ENCODE measurements around the gene CD248.
"Not testable (repeated sequence)": the region's sequence is repeated elsewhere in the genome, so short reads cannot be mapped to it uniquely, and the experiment has no call there.

Gene CD248

GRCh38 chr11:66328031-66328301 is 11.1 kb upstream of the CD248 start:
- DNase-seq, result no peak

GRCh38 chr11:66327171-66328030 is 10.6 kb upstream of the CD248 start:
- no peak for DNase-seq

GRCh38 chr11:66326261-66327111 is 9.6 kb upstream of the CD248 start:
- no peak for DNase-seq

- DNase-seq, result peak; percentile 71
Observed at GRCh38 chr11:66325263-66325671, 8.4 kb upstream of the CD248 start.

GRCh38 chr11:66324664-66325063 is 7.8 kb upstream of the CD248 start:
- no peak for DNase-seq

GRCh38 chr11:66323684-66324083 is 6.8 kb upstream of the CD248 start:
- DNase-seq, result no peak

GRCh38 chr11:66322732-66323427 is 6.0 kb upstream of the CD248 start:
- no peak for DNase-seq

GRCh38 chr11:66321606-66322005 is 4.8 kb upstream of the CD248 start:
- no peak for DNase-seq

- DNase-seq, result not testable (repeated sequence)
Observed at GRCh38 chr11:66320748-66321147, 3.9 kb upstream of the CD248 start.

GRCh38 chr11:66320289-66320688 is 3.4 kb upstream of the CD248 start:
- not testable (repeated sequence) for DNase-seq

- no peak for DNase-seq
Observed at GRCh38 chr11:66318600-66318970, 1.7 kb upstream of the CD248 start.

- peak; percentile 79 for DNase-seq
Observed at GRCh38 chr11:66317723-66318599, 1.1 kb upstream of the CD248 start.

GRCh38 chr11:66317322-66317722 is 478 bp upstream of the CD248 start:
- DNase-seq, result no peak

- no peak for DNase-seq
Observed at GRCh38 chr11:66315921-66316811, 678 bp downstream of the CD248 start.

- no peak for DNase-seq
Observed at GRCh38 chr11:66315498-66315885, 1.4 kb downstream of the CD248 start.

GRCh38 chr11:66314561-66315497 is 2.0 kb downstream of the CD248 start:
- no peak for DNase-seq

GRCh38 chr11:66314186-66314501 is 2.7 kb downstream of the CD248 start:
- no peak for DNase-seq

- DNase-seq, result no peak
Observed at GRCh38 chr11:66313321-66314185, 3.3 kb downstream of the CD248 start.

- peak; percentile 100 for DNase-seq
Observed at GRCh38 chr11:66312549-66313320, 4.1 kb downstream of the CD248 start.

Data from RPMI8226 (cell line).